NCI-H2171 (cell line): Measurements from ENCODE around the gene RNF5.
"Not testable (repeated sequence)": the region's sequence is repeated elsewhere in the genome, so short reads cannot be mapped to it uniquely, and the experiment has no call there.

Experiments
- DNase-seq: peaks from one replicate; lab custom pipeline; 2025; lab: John Stamatoyannopoulos, UW

The RNF5 gene

GRCh38 chr6:32189742-32190053 is 11.5 kb downstream of the RNF5 start:
- DNase-seq = no peak

- DNase-seq = peak; percentile 80
Observed at GRCh38 chr6:32190054-32190851, 12.0 kb downstream of the RNF5 start, which contains the start of gene PBX2. TSS of gene PBX2 (minus strand) at chr6:32190202. CDS start at chr6:32189915, 287 bp downstream.

GRCh38 chr6:32190911-32191677 is 12.9 kb downstream of the RNF5 start:
- DNase-seq = no peak

- no peak for DNase-seq
Observed at GRCh38 chr6:32191696-32192607, 13.7 kb downstream of the RNF5 start.

- no peak for DNase-seq
Observed at GRCh38 chr6:32192608-32193039, 14.4 kb downstream of the RNF5 start, which contains the start of gene GPSM3. TSS of gene GPSM3 (minus strand) at chr6:32192643. CDS start at chr6:32192513, 130 bp downstream.

- DNase-seq = not testable (repeated sequence)
Observed at GRCh38 chr6:32193096-32193495, 14.9 kb downstream of the RNF5 start.

- no peak for DNase-seq
Observed at GRCh38 chr6:32194388-32194787, 16.2 kb downstream of the RNF5 start.

GRCh38 chr6:32194825-32195651 is 16.8 kb downstream of the RNF5 start:
- no peak for DNase-seq

- peak; percentile 98 for DNase-seq
Observed at GRCh38 chr6:32195652-32195901, 17.4 kb downstream of the RNF5 start.

GRCh38 chr6:32195902-32196681 is 17.9 kb downstream of the RNF5 start:
- DNase-seq = peak; percentile 80

- DNase-seq = no peak
Observed at GRCh38 chr6:32196682-32197616, 18.7 kb downstream of the RNF5 start.

GRCh38 chr6:32198345-32198696 is 20.1 kb downstream of the RNF5 start:
- no peak for DNase-seq

- no peak for DNase-seq
Observed at GRCh38 chr6:32198866-32199265, 20.7 kb downstream of the RNF5 start.

- DNase-seq = no peak
Observed at GRCh38 chr6:32200711-32201475, 22.7 kb downstream of the RNF5 start.

GRCh38 chr6:32202186-32202585 is 24.0 kb downstream of the RNF5 start:
- no peak for DNase-seq

GRCh38 chr6:32203426-32204267 is 25.4 kb downstream of the RNF5 start:
- DNase-seq = no peak

- DNase-seq = no peak
Observed at GRCh38 chr6:32204268-32204715, 26.1 kb downstream of the RNF5 start.

- DNase-seq = no peak
Observed at GRCh38 chr6:32208996-32209395, 30.8 kb downstream of the RNF5 start.
